GM12874 (cell line): ENCODE data around the gene EIF2S2.

Source experiments
- CTCF ChIP-seq: IDR thresholded peaks from 2 replicates; pipeline ENCODE4 v1.5.1; 2011; ENCODE audit warnings: low read depth, mild to moderate bottlenecking, control low read depth, low read length, moderate library complexity; ENCODE audit not compliant: insufficient read depth

EIF2S2 gene

DNA sequence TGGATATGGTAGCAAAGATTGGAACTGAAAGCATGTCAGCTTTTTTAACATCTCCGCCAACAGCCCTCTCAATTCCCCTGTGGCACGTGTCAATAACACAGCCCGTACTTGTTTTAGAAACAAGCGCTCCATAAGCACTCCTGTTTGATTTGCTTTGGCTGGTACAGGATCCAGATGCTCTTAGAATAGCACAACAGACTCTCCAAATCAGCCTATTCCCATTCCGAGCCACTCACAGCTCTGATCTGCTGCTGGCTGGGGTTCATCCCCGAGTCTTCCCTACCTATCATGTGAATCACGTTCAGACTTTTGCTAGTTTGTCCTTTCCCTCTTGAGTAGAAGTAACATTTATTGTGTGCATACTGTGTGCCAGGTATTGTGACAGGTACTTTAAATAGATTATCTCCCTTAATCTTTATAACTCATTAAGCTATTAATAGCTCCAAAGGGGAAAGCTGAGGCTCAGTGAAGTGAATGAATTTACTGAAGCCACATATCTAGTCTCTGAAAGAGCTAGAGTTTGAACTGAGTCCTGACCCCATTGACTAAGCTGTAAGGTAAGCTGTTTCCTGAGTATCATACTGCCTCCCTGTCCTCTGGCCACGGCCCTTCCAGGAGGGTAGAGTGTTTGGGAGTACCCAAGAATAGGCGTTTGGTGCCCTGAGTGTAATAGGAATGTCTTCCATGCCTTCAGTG, 71.6 kb downstream of the EIF2S2 start:
- no peak for TF ChIP-seq CTCF
